A172 (cell line): ENCODE measurements around the gene ARL8A. TPM values are rescaled to one million over a fixed set of nuclear protein-coding genes. Genes with fewer than 3 reads are reported as not detected.

Experiments
- total RNA-seq: library from RNA; depleted of rRNA; stranded (reverse); fragments of >200 nt; shearing (Covaris generic); gene quantifications from 2 replicates; pipeline ENCODE4 v1.2.3, GENCODE V29; 2014; rRNA removed

ARL8A gene
- total RNA-seq, 1 experiment from 2014 or later = 42.6 TPM

Other genes with a start within 250 kb of the ARL8A start
- gene LMOD1, start 198.2 kb downstream of the ARL8A start, total RNA-seq = not detected in 2 replicates
- 221 and 246 TPM in 2 replicates for gene TIMM17A, start 189.2 kb downstream of the ARL8A start, total RNA-seq
- 112 and 125 TPM in 2 replicates for gene RNPEP, start 162.1 kb downstream of the ARL8A start, total RNA-seq
- gene ELF3, start 134.2 kb downstream of the ARL8A start, total RNA-seq = 8.9 and 39.4 TPM in 2 replicates
- 0.03 and 0.60 TPM in 2 replicates for gene GPR37L1, start 21.8 kb downstream of the ARL8A start, total RNA-seq
- gene PTPN7, start 15.9 kb upstream of the ARL8A start, total RNA-seq = not detected in 2 replicates
- not detected in 2 replicates for gene LGR6, start 49.1 kb upstream of the ARL8A start, total RNA-seq
- 202 and 205 TPM in 2 replicates for gene UBE2T, start 197.2 kb upstream of the ARL8A start, total RNA-seq
- 5.6 and 15.6 TPM in 2 replicates for gene PPP1R12B, start 204.0 kb upstream of the ARL8A start, total RNA-seq